ENCODE results near the gene IQGAP3.

- TF ChIP-seq CTCF (IDR thresholded peaks at IDR 0.05) (no peak), POLR2A (IDR thresholded peaks at IDR 0.05) (no peak)
These were observed 56.4 kb downstream of the IQGAP3 start for GRCh38 chr1:156515956-156516355.

Data from uterus (tissue), 2 donors.